Right lobe of liver (tissue), 6 donors: ENCODE results near the gene POU2F1. TPM values are rescaled to one million over a fixed set of nuclear protein-coding genes. Genes with fewer than 3 reads are reported as not detected.

Experiments
- ATAC-seq, 4 donors: fragments of 200-7000 bp; cut with Tn5 transposase; one replicate each; pipeline ENCODE4 v1.9.1; 2020; ENCODE audit warnings: mild to moderate bottlenecking in 4 of 4, moderate library complexity in 4 of 4
- DNase-seq, 3 donors: peaks; one replicate each; pipeline ENCODE4 v3.0.0-alpha.2; 2020
- H3K27ac ChIP-seq, 3 donors: fragments of 200-600 bp; one replicate each; pipeline ENCODE4 v1.8.0; 2022
- H3K27me3 ChIP-seq, 2 donors: fragments of 200-600 bp; one replicate each; pipeline ENCODE4 v1.8.0; 2022
- H3K36me3 ChIP-seq, 4 donors: fragments of 200-600 bp; sonication (generic) in 1 of 4; one replicate each; pipeline versions ENCODE4 v1.5.1 to v1.8.0; 2017 to 2022; ENCODE audit warnings: control low read depth in 1 of 4
- H3K4me1 ChIP-seq, 4 donors: fragments of 200-600 bp; sonication (generic) in 1 of 4; one replicate each; pipeline versions ENCODE4 v1.5.1 to v1.8.0; 2017 to 2022; ENCODE audit warnings: control low read depth in 1 of 4
- H3K4me3 ChIP-seq, 3 donors: fragments of 200-600 bp; one replicate each; pipeline ENCODE4 v1.8.0; 2022
- H3K9me3 ChIP-seq, 4 donors: fragments of 200-600 bp; sonication (generic) in 1 of 4; one replicate each; pipeline versions ENCODE4 v1.5.1 to v1.8.0; 2017 to 2022; ENCODE audit warnings: control low read depth in 1 of 4
- POLR2A ChIP-seq: fragments of 450-650 bp; IDR thresholded peaks from one replicate; pipeline ENCODE4 v1.6.1; 2017; ENCODE audit warnings: antibody characterized with exemption, mild to moderate bottlenecking
- WGBS: methylation state at CpG from one replicate; pipeline ENCODE4 v1.1.6; 2018; ENCODE audit warnings: low coverage, low lambda C conversion rate; ENCODE audit not compliant: insufficient coverage; ENCODE audit errors: missing lambda C conversion rate; 5-methylcytosine and 5-hydroxymethylcytosine counted together
- intact Hi-C, 2 donors: fragments of 100-400 bp; cut with DNase I; formaldehyde crosslinking; loops; one replicate each; pipeline versions ENCODE4 v1.11.2 to v1.14.1; 2022
- total RNA-seq, 6 experiments: library from RNA; depleted of rRNA in 2 of 6; stranded (reverse); fragments of >200 nt in 2 of 6; fragmentation: NEBNext Ultra II Directional in 3 of 6; extraction: Animal tissue kit (Norgen Biotek cat#: 25700) in 3 of 6; gene quantifications; one replicate each; pipeline versions ENCODE4 v1.1.0 to v1.2.4, GENCODE V29; 2016 to 2023
- TF ChIP-seq, protein P1 (sequence below), 4 donors: fragments of 200-600 bp in 3 of 4; fragments of 450-650 bp in 1 of 4; IDR thresholded peaks; one replicate each; pipeline versions ENCODE4 v1.5.1 to v1.8.0; 2016 to 2022; ENCODE audit warnings: antibody characterized with exemption in 4 of 4, mild to moderate bottlenecking in 2 of 4
- donor health status: DM: no; HTN: yes; CAD: no.
- donor health status: DM: no; HTN: no; CAD: no.
- donor health status: DM: no; HTN: no; CAD: no.
- donor health status: DM: no; HTN: yes; CAD: no.
- donor health status: DM: no; HTN: yes; CAD: no.

Gene POU2F1
- total RNA-seq, 6 experiments from 2014 or later = 4.8 to 10.3 (median 6.2) TPM

DNA sequence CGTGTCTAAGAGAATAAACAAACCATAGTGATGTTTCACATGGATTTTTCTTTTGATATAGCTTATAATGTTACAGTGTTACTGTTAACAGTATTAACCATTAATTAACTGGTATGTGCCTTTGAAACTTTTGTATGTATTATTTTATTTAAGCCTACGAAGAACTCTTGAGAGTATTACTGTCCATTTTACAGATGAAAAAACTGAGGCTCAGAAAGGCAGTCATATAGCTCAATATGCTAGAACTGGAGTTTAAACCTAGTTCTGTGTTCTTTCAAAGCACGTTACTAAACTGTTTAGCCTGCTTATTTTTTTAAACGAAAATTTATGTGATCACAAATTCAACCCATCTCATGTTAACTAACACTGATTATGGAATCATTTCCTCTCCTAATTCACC is 83.5 kb downstream of the POU2F1 start:
- WGBS = 90% methylated on average over 4 of the region's 4 CpGs

DNA sequence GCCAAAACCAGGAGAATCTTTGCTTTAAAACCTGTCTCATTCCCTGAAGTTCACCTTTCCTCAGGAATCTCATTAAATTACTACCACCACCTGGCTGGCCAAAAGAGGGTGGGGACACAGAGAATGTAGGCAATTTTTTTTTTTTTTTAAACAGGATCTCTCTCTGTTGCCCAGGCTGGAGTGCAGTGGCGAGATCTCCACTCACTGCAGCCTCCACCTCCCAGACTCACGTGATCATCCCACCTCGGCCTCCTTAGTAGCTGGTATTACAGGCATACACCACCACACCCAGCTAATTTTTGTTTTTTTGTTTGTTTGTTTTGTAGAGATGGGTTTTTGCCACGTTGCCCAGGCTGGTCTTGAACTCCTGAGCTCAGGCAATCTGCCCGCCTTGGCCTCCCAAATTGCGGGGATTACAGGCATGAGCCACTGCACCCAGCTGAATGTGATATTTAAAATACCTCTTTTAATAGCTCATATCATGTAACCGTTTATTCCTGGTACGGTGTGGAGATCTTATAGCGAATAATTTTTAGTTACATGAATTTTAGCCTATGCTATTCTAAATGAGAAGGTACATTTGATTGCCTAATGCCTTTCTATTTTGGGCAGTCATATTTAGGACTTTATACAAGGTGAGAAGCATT is 84.5 kb downstream of the POU2F1 start:
- 91% methylated on average over 9 of the region's 9 CpGs for WGBS
- DNase-seq (no peak), ATAC-seq (no peak)
- no peaks in the 10 kb centered on the region for H3K27me3 ChIP-seq
- TF ChIP-seq, protein P1, sequence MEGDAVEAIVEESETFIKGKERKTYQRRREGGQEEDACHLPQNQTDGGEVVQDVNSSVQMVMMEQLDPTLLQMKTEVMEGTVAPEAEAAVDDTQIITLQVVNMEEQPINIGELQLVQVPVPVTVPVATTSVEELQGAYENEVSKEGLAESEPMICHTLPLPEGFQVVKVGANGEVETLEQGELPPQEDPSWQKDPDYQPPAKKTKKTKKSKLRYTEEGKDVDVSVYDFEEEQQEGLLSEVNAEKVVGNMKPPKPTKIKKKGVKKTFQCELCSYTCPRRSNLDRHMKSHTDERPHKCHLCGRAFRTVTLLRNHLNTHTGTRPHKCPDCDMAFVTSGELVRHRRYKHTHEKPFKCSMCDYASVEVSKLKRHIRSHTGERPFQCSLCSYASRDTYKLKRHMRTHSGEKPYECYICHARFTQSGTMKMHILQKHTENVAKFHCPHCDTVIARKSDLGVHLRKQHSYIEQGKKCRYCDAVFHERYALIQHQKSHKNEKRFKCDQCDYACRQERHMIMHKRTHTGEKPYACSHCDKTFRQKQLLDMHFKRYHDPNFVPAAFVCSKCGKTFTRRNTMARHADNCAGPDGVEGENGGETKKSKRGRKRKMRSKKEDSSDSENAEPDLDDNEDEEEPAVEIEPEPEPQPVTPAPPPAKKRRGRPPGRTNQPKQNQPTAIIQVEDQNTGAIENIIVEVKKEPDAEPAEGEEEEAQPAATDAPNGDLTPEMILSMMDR (IDR thresholded peaks at IDR 0.05) = no peak
- no peak for TF ChIP-seq POLR2A
- intact Hi-C loops = no loop called here
- H3K4me1 ChIP-seq = peaks cover 0 to 6% (median 0%) of the 10 kb centered on the region in 4 donors
- no peaks in the 10 kb centered on the region for H3K36me3 ChIP-seq
- H3K9me3 ChIP-seq = no peaks in the 10 kb centered on the region
- no peak overlapping the region for H3K27ac ChIP-seq
- no peak overlapping the region for H3K4me3 ChIP-seq

More for the DNA sequence above, 83.5 kb downstream of the POU2F1 start:
- Histone ChIP-seq H3K27ac (no peak overlapping the region), H3K36me3 (no peaks in the 10 kb centered on the region), H3K4me1 (peaks cover 0 to 6% (median 0%) of the 10 kb centered on the region in 4 donors), H3K9me3 (no peaks in the 10 kb centered on the region), H3K4me3 (no peak overlapping the region), H3K27me3 (no peaks in the 10 kb centered on the region)
- no peak for ATAC-seq
- TF ChIP-seq, protein P1 (IDR thresholded peaks at IDR 0.05) = no peak
- TF ChIP-seq POLR2A = no peak
- DNase-seq = no peak
- intact Hi-C loops = no loop called here

DNA sequence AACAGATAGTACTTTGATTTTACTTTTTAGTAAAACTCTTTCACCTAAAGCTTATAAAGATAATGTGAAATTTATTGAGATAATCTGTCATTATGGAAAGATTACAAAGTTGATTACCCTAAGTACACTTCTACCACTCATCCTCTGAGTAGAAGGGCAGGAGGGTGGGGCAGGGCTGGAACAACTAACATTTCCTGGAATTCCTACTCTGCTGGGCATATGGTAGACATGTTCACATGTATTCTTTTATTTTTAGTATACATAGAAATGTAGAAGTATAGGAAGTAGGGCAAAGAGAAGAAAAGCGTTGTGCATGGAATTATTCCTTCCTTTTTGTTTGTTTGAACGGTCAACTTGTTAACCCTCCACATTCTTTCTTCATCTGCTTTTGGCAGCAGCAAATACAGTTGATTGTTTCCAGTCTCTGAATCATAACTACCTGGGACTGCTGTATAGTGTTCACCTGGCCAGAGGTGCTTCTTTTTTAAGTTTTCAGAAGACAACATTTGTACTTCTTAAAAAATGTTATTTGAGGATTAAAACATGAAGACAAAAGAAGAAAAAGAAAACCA is 85.1 kb downstream of the POU2F1 start:
- TF ChIP-seq POLR2A = no peak
- TF ChIP-seq, protein P1 (IDR thresholded peaks at IDR 0.05) = no peak
- intact Hi-C loops = no loop called here
- H3K36me3 ChIP-seq = no peaks in the 10 kb centered on the region
- WGBS = 15% methylated on average over 2 of the region's 2 CpGs
- no peak overlapping the region for H3K27ac ChIP-seq
- no peaks in the 10 kb centered on the region for H3K9me3 ChIP-seq
- ATAC-seq (peak in 3 of 4 donors; percentile 54 to 77 (median 67)), DNase-seq (no peak)
- no peaks in the 10 kb centered on the region for H3K27me3 ChIP-seq
- H3K4me1 ChIP-seq = peaks cover 0 to 6% (median 0%) of the 10 kb centered on the region in 4 donors
- H3K4me3 ChIP-seq = no peak overlapping the region

DNA sequence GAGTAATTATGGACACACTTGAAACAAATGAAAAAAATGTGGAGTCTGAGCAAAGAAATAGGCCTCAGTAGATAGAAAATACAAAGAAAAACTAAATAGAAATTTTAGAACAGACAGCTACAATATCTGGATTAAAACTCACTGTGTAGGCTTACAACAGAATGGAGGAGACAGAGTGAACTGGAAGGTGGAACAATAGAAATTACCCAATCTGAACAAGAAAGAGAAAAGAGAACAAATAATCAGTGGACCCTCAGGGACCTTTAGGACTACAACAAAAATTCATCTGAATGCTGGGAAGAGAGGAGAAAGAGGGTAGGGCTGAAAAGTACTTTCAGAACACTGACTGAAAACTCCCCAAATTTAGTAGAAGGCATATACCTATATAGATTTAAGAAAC is 90.0 kb downstream of the POU2F1 start:
- intact Hi-C loops = no loop called here
- no peaks in the 10 kb centered on the region for H3K9me3 ChIP-seq
- H3K36me3 ChIP-seq = no peaks in the 10 kb centered on the region
- DNase-seq (no peak), ATAC-seq (no peak)
- H3K27me3 ChIP-seq = no peaks in the 10 kb centered on the region
- TF ChIP-seq, protein P1 (IDR thresholded peaks at IDR 0.05) = no peak
- no peak for TF ChIP-seq POLR2A
- H3K4me3 ChIP-seq = no peak overlapping the region
- peaks cover 0 to 4% (median 0%) of the 10 kb centered on the region in 4 donors for H3K4me1 ChIP-seq
- H3K27ac ChIP-seq = no peak overlapping the region
